Measurements from ENCODE around the gene TSC22D1.
A peak's percentile ranks its signal among the peaks of the same experiment; 100 is the strongest.

Gene TSC22D1

GRCh38 chr13:44449999-44450821, 125.9 kb downstream of the TSC22D1 start:
- peak; percentile 85 for DNase-seq

- DNase-seq, result no peak
Measured at GRCh38 chr13:44448875-44449274, 127.3 kb downstream of the TSC22D1 start.

- DNase-seq, result no peak
Measured at GRCh38 chr13:44448373-44448772, 127.8 kb downstream of the TSC22D1 start.

- DNase-seq, result no peak
Measured at GRCh38 chr13:44447783-44448321, 128.3 kb downstream of the TSC22D1 start.

GRCh38 chr13:44440046-44440608, 136.0 kb downstream of the TSC22D1 start:
- no peak for DNase-seq

- DNase-seq, result no peak
Measured at GRCh38 chr13:44439452-44440024, 136.6 kb downstream of the TSC22D1 start.

GRCh38 chr13:44438234-44438579, 137.9 kb downstream of the TSC22D1 start:
- no peak for DNase-seq

GRCh38 chr13:44437356-44438233, 138.5 kb downstream of the TSC22D1 start:
- peak; percentile 65 for DNase-seq

GRCh38 chr13:44436589-44437337, 139.4 kb downstream of the TSC22D1 start:
- DNase-seq, result peak; percentile 95

GRCh38 chr13:44435919-44436510, 140.1 kb downstream of the TSC22D1 start:
- peak; percentile 36 for DNase-seq

GRCh38 chr13:44435142-44435918, 140.8 kb downstream of the TSC22D1 start:
- DNase-seq, result peak; percentile 98

- no peak for DNase-seq
Measured at GRCh38 chr13:44434766-44435141, 141.4 kb downstream of the TSC22D1 start.

- DNase-seq, result no peak
Measured at GRCh38 chr13:44433863-44434765, 142.0 kb downstream of the TSC22D1 start.

GRCh38 chr13:44432650-44433049, 143.5 kb downstream of the TSC22D1 start:
- DNase-seq, result no peak

GRCh38 chr13:44431150-44431549, 145.0 kb downstream of the TSC22D1 start:
- peak; percentile 78 for DNase-seq

- DNase-seq, result no peak
Measured at GRCh38 chr13:44429311-44429710, 146.8 kb downstream of the TSC22D1 start.

- DNase-seq, result no peak
Measured at GRCh38 chr13:44426461-44426860, 149.7 kb downstream of the TSC22D1 start.

GRCh38 chr13:44425815-44426078, 150.4 kb downstream of the TSC22D1 start:
- no peak for DNase-seq

GRCh38 chr13:44425041-44425814, 150.9 kb downstream of the TSC22D1 start:
- no peak for DNase-seq

All from DMS53 (cell line).